ENCODE results near the gene SMCHD1.
"Not testable (repeated sequence)": the region's sequence is repeated elsewhere in the genome, so short reads cannot be mapped to it uniquely, and the experiment has no call there.

SMCHD1 gene

DNA sequence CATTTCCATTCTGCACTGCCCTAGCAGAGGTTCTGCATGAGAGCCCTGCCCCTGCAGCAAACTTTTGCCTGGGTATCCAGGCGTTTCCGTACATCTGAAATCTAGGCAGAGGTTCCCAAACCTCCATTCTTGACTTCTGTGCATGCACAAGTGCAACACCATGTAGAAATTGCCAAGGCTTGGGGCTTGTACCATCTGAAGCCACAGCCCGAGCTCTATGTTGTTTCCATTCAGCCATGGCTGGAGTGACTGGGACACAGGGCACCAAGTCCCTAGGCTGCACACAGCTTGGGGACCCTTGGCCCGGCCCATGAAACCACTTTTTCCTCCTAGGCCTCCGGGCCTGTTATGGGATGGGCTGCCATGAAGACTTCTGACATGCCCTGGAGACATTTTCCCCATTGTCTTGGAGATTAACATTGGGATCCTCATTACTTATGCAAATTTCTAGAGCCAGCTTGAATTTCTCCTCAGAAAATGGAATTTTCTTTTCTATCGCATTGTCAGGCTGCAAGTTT is 154.2 kb downstream of the SMCHD1 start:
- in situ Hi-C loops (cut with MboI; ENCODE audit: low sequenced_read_pairs), result not testable (repeated sequence)

DNA sequence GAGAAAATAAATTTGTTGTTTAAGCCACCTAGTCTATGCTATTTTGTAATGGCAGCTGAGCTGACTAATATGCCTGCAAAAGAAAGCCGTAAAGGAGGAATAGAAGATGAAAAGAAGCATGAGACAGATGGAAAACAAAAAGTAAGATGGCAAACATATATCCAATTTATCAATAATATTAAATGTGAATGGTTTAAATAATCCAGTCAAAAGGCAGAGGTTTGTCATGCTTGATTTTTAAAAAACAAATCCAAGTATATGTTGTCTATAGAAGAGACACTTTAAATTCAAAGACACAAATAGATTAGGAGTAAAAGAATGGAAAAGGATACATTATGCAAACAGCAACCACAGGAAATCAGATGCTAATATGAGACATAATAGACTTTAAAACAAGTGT is 155.9 kb downstream of the SMCHD1 start:
- in situ Hi-C loops (cut with MboI; ENCODE audit: low sequenced_read_pairs), result no loop called here

DNA sequence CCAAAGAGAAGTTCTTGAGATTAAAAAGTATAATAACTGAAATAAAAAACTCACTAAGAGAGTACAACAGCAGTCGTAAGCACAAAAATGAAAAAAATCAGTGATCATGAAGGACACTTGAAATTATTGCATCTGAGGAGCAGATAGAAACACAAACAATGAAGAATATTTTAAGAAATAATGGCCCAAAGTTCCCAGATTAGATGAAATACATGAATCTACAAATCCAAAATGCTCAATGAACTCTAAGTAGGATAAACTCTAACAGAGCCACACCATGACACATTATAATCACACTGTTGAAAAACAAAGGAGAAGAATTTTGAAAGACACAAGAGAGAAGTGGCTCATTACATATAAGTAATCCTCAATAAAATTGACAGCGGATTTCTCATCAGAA is 159.4 kb downstream of the SMCHD1 start:
- in situ Hi-C loops (cut with MboI; ENCODE audit: low sequenced_read_pairs), result no loop called here

DNA sequence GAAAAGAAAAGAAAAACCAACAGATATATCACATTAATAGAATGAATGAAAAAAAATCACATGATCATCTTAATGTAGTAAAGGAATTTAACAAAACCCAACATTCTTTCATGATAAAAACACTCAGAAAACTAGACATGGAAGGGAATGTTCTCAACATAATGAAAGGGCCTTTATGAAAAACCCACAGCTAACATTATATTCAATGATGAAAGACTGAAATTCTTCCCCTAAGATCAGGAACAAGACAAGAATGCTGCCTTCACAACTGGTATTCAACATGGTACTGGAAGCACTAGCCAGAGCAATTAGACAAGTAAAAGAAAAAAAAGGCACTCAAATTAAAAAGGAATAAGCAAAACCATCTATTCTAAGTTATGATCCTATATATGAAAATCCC is 162.8 kb downstream of the SMCHD1 start:
- in situ Hi-C loops (cut with MboI; ENCODE audit: low sequenced_read_pairs), result no loop called here

DNA sequence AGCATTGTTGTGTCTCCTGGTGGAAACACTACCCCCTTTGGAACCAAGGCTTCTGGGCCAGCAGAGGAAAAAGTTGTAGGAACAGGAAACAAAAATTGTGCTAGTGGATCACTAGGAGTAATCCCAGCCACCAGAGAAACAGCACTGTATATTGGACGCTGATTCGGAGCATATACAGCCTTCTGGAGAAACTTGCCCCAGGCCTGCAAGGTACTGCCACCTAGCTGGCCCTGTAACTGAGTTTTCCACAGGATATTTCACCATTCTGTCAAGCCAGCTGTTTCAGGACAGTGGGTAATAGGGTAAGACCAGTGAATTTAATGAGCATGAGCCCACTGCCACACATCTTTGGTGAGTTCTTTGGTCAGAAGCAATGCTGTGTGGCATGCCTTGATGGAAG is 166.2 kb downstream of the SMCHD1 start:
- in situ Hi-C loops (cut with MboI; ENCODE audit: low sequenced_read_pairs), result no loop called here

DNA sequence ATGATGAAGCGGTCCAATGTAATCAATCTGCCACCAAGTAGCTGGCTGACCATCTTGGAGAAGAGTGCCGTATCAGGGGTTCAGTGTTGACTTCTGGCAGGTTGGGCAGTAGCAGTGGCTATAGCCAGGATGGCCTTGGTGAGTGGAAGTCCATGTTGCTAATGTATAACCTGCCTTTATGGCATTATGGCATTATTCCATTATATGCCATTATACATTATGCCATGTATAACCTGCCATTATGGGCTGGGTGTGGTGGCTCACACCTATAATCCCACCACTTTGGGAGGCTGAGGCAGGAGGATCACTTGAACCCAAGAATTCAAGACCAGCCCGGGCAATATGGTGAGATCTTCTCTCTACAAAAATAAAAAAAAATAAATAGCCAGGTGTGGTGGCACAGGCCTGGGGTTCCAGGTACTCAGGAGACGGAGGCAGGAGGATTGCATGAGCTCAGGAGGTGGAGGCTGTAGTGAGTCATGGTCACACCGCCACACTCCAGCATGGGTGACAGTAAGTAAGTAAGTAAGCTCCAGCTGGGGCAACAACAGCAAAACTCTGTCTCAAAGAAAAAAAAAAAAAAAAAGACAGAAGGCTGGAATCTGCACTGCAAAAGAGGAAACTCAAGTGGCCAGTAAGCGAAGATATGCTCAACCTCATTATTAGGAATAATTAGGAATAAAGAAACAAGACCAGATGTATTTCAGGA is 166.8 kb downstream of the SMCHD1 start:
- in situ Hi-C loops (cut with MboI; ENCODE audit: low sequenced_read_pairs), result no loop called here

DNA sequence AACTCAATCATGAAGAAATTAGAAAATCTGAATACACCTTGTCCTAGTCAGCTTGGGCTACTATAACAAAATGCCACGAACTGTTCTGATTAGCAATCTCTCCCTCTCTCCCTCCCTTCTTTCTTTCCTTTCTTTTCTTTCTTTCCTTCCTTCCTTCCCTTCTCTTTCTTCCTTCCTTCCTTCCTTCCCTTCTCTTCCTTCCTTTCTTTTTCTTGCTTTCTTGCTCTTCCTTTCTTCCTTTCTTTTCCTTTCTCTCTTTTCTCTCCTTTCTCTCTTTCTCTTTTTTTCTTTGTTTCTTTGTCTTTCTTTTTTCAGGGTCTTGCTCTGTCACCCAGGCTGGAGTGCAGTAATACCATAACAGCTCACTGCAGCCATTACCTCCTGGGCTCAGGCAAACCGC is 167.7 kb downstream of the SMCHD1 start:
- in situ Hi-C loops (cut with MboI; ENCODE audit: low sequenced_read_pairs), result no loop called here

DNA sequence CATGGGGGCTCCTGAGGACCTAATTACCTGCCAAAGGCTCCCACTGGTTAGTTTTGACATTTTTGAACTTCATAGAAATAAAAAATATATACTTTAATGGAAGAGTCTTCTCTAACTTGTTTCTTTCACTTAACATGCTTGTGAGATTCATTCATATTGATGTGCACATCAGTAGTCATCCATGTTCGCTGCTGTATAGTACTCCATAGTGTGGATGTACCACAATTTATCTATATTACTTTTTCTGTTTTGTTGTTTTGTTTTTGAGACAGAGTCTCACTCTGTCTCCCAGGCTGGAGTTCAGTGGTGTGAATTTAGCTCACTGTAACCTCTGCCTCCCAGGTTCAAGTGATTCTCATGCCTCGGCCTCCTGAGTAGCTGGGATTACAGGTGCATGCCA is 168.4 kb downstream of the SMCHD1 start:
- in situ Hi-C loops (cut with MboI; ENCODE audit: low sequenced_read_pairs), result no loop called here

DNA sequence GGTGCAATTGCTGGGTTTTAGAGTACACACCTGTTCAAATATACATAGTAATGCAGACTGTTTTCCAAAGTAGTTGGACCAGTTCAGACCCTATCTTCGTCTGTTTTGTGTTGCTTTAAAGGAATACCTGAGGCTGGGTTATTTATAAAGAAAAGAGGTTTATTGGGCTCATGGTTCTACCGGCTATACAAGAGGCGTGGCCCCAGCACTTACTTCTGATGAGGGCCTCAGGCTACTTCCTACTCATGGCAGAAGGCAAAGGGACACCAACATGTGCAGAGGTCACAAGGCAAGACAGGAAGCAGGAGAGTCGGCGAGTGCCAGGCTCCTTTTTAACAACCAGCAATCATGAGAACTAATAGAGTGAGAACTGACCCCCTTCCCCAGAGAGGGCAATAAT is 169.3 kb downstream of the SMCHD1 start:
- in situ Hi-C loops (cut with MboI; ENCODE audit: low sequenced_read_pairs), result no loop called here

DNA sequence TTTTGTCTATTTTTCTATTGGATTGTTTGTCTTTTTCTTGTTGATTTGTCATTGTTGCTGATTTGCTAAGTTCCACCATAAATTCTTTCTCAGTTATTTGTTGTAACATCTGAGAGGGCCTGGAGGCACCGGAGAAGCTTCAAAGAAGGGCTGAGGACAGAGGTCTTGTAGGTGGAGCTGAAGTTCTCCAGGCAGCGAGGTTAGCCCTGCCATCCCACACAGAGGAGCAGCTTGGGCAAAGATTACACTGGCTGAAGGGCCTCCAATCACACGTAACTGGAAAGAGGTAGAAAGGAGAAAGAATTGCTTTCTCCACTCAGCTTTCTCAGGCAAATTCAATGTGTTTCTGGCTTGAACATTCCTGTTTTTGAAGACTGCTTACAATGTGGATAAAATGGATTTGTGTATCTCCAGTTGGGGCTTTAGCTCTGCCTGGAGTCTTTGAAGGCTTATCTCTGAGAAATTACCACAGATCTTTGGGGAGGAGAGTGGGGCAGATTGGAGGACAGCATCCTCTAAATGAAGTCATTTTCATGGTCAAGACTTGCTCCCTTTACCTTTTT is 170.2 kb downstream of the SMCHD1 start:
- in situ Hi-C loops (cut with MboI; ENCODE audit: low sequenced_read_pairs), result no loop called here

DNA sequence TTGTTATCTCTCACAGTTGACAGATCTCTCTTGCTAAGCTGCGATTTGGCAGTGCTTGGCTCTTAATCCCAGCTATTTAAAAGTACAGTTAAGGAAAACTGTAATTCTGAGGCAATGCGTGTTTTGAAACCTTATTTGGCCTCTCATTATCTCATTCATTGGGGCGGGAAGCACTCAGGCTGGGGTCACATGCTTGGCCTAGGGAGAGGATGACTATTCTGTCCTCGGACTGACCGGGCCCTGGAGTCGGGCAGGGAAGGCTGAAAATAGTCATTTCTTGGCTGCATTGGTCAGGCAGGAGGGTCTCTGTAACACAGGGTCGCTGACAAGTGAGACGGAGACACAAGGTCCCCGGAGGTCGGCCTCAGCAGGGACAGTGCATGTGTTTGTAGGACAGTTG is 171.1 kb downstream of the SMCHD1 start:
- in situ Hi-C loops (cut with MboI; ENCODE audit: low sequenced_read_pairs), result no loop called here

DNA sequence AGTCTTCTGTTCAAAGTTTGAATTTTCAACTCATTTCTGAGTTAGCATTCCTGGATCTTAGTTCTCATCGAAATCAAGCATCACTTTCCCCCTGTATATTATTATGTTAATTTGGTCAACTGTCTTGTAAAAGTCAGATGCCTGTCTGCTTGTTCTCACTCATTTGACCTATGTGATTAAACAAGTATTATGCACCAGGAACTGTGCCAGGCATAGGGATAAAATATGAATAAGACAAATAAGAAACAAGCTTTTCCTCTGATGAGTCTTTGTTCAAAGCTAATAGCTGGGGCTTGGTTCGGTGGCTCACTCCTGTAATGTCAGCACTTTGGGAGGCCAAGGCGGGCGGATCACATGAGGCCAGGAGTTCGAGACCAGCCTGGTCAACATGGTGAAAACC is 171.5 kb downstream of the SMCHD1 start:
- in situ Hi-C loops (cut with MboI; ENCODE audit: low sequenced_read_pairs), result no loop called here

DNA sequence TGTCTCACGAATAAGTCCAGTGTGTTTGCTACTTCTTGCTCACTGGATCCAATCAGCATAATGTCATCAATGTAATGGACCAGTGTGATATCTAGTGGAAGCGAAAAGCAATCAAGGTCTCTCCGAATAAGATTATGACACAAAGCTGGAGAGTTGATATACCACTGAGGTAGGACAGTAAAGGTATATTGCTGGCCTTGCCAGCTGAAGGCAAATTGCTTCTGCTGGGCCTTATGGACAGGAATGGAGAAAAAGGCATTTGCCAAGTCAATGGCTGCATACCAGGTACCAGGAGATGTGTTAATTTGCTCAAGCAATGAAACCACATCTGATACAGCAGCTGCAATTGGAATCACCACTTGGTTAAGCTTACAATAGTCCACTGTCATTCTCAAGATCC is 180.6 kb downstream of the SMCHD1 start:
- in situ Hi-C loops (cut with MboI; ENCODE audit: low sequenced_read_pairs), result not testable (repeated sequence)

DNA sequence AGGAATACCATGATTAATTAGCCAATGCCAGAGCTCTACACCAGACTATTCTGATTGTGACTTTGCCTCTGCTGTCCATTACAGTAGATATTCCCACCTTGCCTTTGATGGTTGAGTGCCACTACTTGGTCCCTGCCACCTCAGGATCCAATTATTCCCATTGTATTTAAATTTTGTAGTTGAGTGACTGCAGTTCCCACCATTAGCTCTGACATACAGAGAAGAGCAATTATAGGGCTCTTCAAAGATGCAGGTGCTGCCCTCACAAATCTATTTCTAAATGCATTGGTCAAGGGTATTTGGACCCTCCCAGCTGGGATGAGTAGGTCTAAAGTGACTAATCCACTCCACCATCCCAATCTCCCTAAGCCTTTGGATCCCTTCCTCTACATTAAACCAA is 181.8 kb downstream of the SMCHD1 start:
- in situ Hi-C loops (cut with MboI; ENCODE audit: low sequenced_read_pairs), result not testable (repeated sequence)

DNA sequence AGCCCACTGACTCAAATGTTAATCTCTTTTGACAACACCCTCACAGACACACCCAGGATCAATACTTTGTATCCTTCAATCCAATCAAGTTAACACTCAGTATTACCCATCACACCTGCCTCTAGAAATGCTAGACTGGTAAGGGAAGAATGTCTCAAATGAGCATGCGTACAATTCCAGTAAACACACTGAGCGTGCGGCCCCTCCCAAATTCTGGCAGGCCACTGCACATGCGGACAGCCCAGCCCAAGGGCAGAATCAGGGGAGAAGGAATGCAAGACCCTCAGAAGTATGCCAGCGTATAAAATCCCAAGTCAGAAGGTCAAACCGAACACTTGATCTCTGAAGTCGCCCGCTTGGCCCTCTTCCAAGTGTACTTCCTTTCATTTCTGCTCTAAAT is 183.7 kb downstream of the SMCHD1 start:
- in situ Hi-C loops (cut with MboI; ENCODE audit: low sequenced_read_pairs), result no loop called here

DNA sequence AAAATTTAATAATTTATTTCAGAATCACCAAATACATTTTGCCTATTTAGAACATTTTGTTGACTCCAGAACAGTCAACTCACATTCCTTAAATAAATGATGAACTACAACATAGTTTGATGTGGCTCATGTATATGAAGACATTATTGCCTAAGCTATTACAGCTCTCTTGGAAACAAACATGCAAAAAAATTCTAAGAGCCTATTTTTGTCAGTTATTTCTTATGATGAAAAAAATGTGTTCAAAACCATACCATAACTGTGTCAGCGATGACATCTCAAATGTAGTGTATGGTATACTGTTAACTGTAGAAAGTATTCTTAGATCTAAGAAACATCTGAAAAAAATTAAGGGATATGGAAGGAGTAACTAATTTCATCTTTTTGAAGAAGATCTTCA is 185.0 kb downstream of the SMCHD1 start:
- in situ Hi-C loops (cut with MboI; ENCODE audit: low sequenced_read_pairs), result no loop called here

DNA sequence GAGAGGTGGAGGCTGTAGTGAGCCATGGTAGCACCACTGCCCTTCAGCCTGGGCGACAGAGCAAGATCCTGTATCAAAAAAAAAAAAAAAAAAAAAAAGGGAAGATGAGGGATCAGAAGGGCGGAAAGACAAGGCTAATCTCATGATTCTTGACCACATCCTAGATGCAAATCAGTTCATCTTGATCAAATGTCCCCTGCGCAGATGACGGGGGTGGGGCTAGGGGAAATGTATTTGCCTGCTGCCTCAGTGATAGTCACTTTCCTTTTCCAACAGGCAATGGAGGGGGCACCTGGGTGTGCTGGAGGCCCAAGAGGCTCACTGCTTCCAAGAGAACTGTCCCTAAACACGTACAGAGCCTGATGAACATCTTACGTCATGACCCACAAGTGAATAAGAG is 187.6 kb downstream of the SMCHD1 start:
- in situ Hi-C loops (cut with MboI; ENCODE audit: low sequenced_read_pairs), result no loop called here

DNA sequence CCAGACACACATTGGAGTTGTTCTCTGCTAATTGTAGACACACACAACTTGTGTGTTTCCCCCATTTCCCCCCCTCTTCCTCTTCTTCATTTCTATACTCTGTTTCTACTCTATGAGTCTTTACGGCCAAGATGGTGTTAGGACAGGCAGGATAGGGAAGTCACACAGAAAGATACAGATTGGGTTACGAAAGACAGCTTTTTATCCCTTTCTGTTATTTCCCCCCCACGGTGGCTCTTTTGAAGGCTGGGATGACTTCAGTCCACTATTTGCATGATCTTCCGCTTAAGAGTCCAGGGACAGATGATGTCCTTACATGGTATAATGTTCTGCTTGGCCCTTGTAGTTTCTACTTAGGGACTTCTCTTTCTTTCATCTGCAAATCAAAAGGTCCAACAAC is 189.6 kb downstream of the SMCHD1 start:
- in situ Hi-C loops (cut with MboI; ENCODE audit: low sequenced_read_pairs), result no loop called here

DNA sequence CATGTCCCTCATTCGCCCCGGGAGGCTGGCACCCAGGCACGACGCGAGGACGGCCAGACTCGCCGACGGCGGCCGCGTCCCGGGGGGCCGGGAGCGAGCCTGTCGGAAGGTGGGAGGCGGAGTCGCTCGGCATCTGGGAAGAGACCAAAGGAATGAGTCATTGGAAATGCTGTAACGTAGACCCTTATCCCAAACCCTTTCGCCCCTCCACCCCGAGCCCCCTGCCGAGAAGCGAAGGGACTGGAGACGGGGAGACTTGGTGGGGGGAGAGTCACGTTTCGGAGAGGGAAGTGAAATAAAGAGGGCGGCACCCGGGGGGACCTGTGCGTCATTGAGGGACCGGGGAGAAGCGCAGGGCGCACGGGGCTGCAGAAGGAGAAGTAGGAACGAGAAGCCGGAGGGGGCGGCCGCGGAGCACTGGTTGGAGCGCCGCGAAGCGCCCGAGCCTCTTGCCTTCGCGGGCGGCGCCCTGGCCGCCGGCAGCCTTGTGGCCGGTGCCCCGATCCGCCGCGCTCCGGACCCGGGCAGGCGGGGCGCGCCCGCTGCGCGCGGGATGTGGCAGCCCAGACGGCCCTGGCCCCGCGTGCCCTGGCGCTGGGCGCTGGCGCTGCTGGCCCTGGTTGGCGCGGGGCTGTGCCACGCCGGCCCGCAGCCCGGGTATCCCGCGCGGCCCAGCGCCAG is 191.2 kb downstream of the SMCHD1 start, which contains the start of gene EMILIN2:
TSS of gene EMILIN2 (plus strand) at position 371 of the 681 bp plus-strand sequence. CDS start at position 554, 183 bp downstream.
- in situ Hi-C loops (cut with MboI; ENCODE audit: low sequenced_read_pairs), result no loop called here

DNA sequence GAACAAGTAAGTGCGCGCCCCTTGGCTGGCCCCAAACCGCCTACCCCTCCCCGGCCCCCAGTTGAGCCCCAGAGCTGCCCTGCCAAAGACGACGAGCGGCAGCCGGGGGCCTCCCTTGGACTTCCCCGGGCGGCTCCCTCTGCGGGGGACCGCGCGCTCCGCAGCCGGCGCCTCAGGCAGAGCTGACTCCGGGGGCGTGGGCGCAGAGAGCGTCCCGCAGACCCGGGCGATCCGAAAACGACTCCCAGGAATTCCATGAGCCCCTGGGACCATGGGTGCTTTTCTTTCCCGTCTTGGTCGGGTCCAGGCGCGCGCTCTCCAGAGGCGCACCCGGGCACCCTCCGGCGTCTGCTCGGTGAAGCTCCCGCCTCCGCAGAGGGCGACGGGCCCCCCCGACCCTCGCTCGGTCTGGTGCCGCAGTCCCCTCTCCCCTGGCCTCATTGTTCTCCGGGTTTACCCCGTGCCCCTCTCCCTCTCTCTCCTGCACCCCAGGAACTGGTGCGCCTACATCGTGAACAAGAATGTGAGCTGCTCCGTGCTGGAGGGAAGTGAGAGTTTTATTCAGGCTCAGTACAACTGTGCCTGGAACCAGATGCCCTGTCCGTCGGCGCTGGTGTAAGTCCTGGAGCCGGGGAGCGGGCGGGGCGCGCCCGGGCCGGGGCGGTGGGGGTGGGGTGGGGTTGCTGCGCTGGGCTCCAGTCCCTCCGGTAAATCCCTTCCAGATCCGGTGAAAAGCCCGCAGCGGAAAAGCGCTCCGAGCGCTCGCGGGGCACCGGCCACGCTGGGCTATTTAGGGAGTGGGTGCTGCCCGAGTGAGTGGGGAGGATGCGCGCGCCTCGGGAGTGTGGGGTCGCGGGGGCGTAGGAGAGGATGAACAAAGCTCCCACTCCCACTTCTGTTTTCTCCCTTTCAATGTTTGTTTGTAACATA is 192.1 kb downstream of the SMCHD1 start:
- in situ Hi-C loops (cut with MboI; ENCODE audit: low sequenced_read_pairs), result no loop called here

Measured in HL-60/S4 treated with retinoic acid at 250 ng/mL for 4 days and 3 days (cell line).